AG09319 (cell line): Measurements from ENCODE around the gene OR10H1.
A peak's percentile ranks its signal among the peaks of the same experiment; 100 is the strongest.
"Not testable (repeated sequence)": the region's sequence is repeated elsewhere in the genome, so short reads cannot be mapped to it uniquely, and the experiment has no call there.

ENCODE experiments used
- DNase-seq: peaks from one replicate; pipeline ENCODE4 v3.0.0-alpha.2; 2010; ENCODE audit warnings: low read depth; ENCODE audit errors: extremely low read depth
- CTCF ChIP-seq: IDR thresholded peaks from 2 replicates; pipeline ENCODE4 v1.5.1; 2011; ENCODE audit warnings: low read depth, mild to moderate bottlenecking, inconsistent platforms, low read length, moderate library complexity

The OR10H1 gene

GRCh38 chr19:15836330-15837220, 21.1 kb upstream of the OR10H1 start:
- no peak for TF ChIP-seq CTCF
- peak; percentile 85 for DNase-seq

GRCh38 chr19:15835565-15836329, 20.3 kb upstream of the OR10H1 start:
- DNase-seq: not testable (repeated sequence)

GRCh38 chr19:15834232-15834631, 18.8 kb upstream of the OR10H1 start:
- not testable (repeated sequence) for DNase-seq

DNA sequence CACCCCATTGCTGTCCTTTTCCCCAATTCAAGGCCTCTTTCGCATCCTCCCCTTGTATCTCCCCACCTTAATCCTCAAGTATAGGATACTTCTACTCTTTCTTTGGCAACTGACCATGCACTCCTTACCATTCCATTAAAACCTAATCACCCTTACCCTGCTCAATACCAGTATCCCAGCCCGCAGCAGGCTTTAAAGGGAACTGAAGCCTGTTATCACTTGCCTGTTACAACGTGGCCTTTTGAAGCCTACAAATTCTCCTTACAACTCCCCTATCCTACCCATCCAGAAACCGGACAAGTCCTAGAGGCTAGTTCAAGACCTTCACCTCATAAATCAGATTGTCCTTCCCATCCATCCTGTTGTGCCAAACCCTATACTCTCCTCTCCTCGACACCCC, 16.2 kb upstream of the OR10H1 start:
- TF ChIP-seq CTCF: no peak
- DNase-seq: no peak

- no peak for DNase-seq
- TF ChIP-seq CTCF: no peak
These were observed 14.3 kb upstream of the OR10H1 start for GRCh38 chr19:15829786-15830185.

DNA sequence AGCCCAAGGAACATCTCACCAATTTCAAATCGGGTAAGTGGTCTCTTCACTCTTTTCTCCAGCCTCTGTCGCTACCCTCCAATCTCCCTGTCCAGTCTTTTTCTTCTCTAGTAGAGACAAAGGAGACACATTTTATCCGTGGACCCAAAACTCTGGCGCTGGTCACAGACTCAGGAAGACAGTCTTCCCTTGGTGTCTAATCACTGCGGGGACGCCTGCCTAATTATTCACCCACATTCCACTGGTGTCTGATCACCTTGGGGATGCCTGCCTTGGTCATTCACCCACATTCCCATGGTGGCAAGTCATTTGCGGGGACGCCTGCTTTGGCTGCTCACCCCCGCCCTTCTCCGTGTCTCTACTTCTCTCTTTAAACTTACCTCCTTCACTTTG, 13.8 kb upstream of the OR10H1 start:
- no peak for DNase-seq
- no peak for TF ChIP-seq CTCF

DNA sequence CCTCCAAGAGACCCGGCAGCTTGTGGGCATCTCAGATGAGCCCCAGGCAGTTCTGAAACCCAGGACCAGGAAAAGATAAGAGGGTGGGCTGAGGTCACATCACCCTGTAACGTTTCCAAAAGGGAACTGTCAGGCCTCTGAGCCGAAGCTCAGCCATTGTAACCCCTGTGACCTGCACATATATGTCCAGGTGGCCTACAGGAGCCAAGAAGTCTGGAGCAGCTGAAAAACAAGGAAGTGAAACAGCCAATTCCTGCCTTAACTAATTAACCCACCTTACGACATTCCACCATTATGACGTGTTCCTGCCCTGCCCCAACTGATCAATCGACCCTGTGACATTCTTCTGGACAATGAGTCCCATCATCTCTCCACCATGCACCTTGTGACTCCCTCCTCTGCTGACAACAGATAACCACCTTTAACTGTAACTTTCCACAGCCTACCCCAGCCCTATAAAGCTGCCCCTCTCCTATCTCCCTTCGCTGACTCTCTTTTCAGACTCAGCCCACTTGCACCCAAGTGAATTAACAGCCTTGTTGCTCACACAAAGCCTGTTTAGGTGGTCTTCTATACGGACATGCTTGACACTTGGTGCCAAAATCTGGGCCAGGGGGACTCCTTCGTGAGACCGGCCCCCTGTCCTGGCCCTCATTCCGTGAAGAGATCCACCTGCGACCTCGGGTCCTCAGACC, 13.3 kb upstream of the OR10H1 start:
- DNase-seq: not testable (repeated sequence)

DNA sequence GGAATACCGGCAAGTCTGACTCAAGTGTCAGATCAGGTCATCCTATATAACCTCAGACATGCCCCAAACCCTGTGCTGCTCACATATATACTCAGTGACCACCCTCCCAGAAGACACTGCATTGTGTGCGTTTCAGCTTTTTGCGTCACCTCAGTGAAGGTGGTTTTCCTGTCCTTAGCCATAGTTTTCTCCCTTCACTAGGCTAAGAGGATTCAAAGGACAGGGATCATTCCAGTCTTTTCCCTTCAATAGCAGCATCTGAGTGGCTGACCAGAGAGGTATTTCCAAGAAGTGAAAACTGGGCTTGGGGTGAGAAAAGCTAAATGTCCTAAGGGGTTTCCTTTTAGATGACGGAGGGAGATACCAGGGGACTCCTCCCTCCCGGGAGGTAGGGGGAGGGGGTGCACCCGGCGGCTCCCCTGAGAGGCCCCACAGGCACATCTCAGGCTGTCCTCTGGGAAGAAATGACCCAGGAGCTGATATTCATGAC, 12.7 kb upstream of the OR10H1 start:
- DNase-seq: no peak

More for the DNA sequence above, 12.7 kb upstream of the OR10H1 start:
- TF ChIP-seq CTCF: no peak
